GM18873 (cell line): ENCODE data around the gene INHA.

Experiments
- ATAC-seq: cut with Tn5 transposase; IDR thresholded peaks from one replicate; pipeline ENCODE4 v1.9.1; 2021; ENCODE audit warnings: mild to moderate bottlenecking, moderate library complexity, moderate number of reproducible peaks; ENCODE audit not compliant: unreplicated experiment, low FRiP score

Gene INHA

DNA sequence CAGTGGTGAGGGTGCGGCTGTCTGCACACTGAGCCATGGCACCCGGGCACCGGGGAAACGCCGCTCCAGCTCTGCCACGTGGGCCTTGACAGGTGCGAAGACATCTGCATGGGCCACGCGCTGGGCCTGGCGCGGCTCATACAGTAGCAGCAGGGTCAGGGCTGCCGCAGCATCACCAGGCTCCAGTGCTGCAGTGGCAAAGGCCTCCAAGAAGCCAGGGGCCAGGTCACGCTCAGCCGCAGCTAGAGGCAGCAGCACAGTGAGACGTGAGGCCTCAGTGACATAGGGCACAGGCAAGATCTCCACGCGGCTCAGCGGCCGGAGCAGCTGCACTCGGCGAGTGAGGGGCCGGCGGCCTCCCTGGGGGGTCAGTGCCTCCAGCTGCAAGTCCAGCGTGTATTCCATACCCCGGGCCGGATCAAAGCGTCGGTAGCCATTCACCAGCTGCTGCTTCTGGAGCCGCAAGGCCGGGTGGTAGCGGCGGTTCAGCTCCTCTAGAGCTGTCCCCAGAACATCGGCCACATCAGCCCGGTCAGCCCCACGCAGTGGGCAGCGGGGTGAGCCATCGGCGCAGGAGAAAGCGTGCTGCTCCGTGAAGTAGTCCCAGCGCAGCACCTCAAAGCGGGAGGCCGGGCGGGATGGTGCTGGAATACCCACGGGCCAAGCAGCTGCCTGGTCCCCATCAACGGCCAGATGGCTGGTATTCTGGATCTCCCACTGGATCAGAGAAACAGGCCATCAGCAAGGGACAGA lies 32.0 kb upstream of the INHA start:
- ATAC-seq: no peak

DNA sequence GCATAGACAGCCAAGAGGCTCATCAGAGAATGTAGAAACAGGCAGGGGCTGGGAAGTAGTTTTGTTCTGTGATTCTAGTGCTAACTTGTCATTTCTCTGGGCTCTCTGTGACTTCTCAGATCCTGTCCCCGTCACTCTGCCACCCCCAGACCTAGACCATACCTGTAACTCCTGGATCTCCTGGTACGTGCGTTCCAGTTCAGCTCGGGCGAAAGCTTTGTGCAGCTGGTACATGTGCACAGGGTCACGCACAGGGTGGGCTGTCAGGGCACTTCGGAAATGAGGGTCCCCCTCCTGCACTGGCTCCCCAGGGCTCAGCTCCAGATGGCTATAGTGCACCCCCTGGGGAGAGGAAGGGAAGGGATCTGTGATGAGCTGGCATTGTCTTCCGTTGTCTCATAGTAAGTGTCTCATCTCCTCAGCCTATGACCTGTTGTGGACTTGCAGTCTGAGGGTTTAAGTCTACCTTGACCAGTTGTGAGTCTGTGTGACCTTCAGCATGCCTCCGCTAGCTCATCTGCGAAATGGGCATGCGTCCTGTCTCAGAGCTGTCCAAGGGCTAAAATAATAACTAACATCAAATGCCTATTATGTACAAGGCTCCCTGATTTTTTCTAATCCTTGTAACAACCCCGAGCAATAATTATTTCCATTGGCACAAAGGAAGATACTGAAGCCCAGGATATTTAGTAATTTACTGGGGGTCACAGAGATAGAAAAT lies 31.2 kb upstream of the INHA start:
- ATAC-seq: no peak

- peak; percentile 47 for ATAC-seq
Observed at GRCh38 chr2:219541611-219542180, 30.4 kb upstream of the INHA start.

GRCh38 chr2:219542931-219543595 lies 29.0 kb upstream of the INHA start:
- ATAC-seq: peak; percentile 23

GRCh38 chr2:219543596-219544358 lies 28.3 kb upstream of the INHA start, which contains the start of the genes CHPF and TMEM198:
Gene CHPF (minus strand): TSS chr2:219543809. CDS start chr2:219543538, 271 bp downstream.
Gene TMEM198 (plus strand): TSS chr2:219544028. CDS start chr2:219544728, 700 bp downstream.
- ATAC-seq: peak; percentile 62

DNA sequence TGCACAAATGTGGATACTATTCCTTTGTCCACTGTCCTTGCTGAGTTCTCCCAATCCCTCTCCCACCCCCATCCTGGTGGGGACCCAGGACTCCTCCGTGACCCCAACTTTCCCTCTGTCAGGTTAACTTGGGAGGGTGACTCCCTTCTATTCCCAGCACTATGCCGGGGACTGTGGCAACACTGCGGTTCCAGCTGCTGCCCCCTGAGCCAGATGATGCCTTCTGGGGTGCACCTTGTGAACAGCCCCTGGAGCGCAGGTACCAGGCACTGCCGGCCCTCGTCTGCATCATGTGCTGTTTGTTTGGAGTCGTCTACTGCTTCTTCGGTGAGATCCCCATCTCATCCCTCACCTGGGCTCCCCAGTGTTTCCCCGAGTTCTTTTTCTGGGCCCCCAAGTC lies 27.5 kb upstream of the INHA start:
- no peak for ATAC-seq

DNA sequence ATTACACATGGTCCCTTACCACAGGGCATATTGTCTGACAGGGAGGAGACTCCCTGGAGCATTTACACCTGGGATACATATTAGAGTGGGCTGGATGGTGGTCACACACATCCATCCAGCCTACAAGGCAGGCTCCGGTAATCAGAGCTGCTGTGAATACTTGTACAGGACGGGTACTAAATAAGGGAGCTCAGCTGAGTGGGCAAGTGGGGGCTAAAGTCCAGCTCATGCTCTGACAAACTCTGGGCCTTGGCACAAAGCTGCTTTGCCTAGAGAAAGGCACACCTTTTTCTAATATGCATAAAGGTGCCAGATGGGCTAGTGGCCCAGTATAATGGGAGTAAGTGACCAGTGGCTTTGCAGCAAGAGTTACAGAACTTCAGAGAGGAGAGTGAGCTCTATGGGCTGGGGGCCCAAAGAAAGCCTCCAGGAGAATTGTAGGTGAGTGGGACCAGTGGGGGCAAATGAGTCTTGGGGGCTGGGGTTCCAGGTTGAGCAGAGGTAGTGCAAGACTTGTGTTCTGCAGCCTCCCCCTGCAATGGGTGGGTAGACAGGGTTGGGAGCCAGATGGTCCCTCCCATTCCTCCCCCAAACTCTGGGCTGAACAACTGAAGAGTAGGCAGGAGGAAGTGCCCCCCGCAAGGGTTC lies 26.7 kb upstream of the INHA start:
- ATAC-seq: no peak

DNA sequence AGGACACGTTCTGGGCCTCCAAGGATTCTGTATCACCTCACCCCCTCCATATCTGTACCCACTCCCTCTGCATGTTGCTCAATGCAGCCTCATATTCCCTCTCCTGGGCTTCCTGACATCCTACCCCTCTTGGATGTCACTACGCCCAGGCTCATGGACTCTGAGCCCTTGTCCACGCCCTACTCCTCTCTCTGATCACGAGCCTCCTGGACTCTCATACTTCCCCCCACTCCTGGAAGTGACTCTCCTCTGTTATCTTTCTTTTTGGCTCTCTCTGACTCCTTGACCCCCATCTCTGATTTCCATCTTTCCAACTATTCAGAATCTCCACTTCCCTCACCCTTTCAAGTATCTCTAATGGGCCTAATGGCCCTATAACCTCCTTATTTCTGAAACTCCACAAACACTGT lies 26.2 kb upstream of the INHA start:
- no peak for ATAC-seq

DNA sequence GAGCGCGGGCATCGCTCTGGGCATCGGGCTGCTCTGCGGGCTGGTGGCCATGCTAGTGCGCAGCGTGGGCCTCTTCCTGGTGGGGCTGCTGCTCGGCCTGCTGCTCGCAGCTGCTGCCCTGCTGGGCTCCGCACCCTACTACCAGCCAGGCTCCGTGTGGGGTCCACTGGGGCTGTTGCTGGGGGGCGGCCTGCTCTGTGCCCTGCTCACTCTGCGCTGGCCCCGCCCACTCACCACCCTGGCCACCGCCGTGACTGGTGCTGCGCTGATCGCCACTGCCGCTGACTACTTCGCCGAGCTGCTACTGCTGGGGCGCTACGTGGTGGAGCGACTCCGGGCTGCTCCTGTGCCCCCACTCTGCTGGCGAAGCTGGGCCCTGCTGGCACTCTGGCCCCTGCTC lies 24.5 kb upstream of the INHA start:
- no peak for ATAC-seq

DNA sequence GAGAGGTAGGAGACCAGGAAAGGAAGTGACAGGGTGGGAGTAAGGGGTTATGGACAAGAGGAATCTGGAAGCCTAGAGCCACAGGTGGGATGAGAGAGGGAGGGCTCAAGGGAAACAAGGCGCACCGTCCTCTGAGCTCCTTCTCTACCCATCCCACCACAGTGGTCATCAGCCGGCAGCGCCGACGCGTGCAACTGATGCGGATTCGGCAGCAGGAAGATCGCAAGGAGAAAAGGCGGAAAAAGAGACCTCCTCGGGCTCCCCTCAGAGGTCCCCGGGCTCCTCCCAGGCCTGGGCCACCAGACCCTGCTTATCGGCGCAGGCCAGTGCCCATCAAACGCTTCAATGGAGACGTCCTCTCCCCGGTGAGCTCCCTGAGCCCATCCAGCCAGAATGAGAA lies 23.1 kb upstream of the INHA start:
- ATAC-seq: no peak

DNA sequence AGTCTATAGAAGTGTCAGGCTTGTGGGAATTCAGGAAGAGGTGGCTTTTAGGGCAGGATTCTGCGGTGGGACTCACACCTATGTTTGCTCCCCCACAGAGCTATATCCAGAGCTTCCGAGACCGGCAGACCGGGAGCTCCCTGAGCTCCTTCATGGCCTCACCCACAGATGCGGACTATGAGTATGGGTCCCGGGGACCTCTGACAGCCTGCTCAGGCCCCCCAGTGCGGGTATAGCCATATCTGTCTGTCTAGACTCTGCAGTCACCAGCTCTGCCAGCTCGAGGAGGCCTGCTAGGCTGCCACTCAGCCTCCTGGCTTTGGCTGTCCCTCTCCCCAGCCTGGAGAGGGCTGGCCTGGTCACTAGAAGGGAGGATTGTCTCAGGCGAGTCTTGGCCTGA lies 22.5 kb upstream of the INHA start:
- no peak for ATAC-seq

GRCh38 chr2:219551441-219552381 lies 20.4 kb upstream of the INHA start:
- no peak for ATAC-seq

- peak; percentile 63 for ATAC-seq
Observed at GRCh38 chr2:219552382-219553167, 19.5 kb upstream of the INHA start.

DNA sequence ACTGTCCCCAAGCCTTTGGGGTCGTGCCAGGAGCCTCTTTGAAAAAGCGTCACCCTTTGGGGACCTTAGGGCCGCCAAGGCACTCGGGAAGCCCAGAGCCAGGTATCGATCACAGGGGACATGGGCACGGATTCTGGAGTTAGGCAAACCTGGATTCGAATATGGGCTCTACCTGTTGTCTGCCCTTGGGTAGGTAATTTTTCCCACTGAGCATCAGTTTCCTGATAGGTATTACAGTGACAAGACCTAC lies 19.0 kb upstream of the INHA start:
- no peak for ATAC-seq

- ATAC-seq: no peak
Observed at GRCh38 chr2:219553463-219553963, 18.6 kb upstream of the INHA start.

DNA sequence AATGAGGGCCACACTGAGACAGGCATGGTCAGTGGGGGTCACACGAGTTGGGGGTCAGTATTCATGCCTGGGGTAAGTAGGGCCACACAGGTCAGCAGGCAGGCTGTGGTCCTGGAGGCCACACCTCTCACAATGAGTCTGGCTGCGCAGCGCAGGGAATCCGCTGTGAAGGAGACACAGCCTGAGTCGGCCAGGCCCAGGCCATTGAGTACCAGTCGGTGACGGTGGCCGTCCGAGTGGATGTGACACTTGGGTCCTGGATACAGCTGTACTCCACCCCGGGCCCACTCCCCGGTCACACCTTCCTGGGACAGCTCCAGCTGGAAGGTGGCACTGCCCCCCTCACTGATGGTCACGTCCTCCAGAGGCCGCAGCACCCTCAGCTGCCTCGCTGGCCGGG lies 17.8 kb upstream of the INHA start:
- ATAC-seq: no peak

DNA sequence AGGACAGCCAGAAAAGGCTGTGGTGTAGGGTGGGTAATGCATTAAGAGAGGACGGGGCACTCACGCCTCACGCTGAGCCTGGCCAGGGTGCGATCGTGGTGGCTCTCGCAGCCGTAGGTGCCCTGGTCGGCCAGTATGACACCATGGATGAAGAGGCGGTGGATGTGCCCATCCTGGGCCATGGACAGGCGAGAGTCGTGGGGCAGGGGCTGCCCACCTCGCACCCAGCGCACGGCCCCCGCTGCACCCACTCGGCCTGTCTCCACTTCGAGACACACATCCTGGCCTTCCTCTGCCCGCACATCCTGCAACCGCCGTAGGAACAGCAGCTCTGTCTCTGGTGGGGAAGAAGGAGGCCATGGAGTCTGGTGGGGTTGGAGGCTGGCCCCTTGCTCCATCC lies 16.2 kb upstream of the INHA start:
- ATAC-seq: no peak

DNA sequence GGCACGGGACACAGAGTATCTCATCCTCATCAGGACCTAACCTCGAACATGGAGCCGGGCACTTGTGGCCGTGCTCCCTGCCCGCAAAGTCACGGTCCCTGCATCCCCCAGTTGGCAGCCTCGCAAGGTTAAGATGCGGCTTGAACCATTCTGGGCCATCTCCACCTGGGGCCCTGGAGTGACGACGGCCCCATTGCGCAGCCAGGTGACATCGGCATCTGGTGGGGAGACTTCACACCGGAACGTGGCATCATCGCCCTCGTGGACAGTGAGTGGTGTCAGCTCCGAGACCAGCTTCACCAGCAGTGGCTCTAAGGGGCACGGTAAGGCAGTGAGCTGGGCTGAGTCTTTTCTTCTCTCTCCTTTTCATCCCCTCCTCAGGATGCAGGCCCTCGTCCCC lies 15.7 kb upstream of the INHA start:
- ATAC-seq: no peak
